ENCODE data around the gene EVC.

DNA sequence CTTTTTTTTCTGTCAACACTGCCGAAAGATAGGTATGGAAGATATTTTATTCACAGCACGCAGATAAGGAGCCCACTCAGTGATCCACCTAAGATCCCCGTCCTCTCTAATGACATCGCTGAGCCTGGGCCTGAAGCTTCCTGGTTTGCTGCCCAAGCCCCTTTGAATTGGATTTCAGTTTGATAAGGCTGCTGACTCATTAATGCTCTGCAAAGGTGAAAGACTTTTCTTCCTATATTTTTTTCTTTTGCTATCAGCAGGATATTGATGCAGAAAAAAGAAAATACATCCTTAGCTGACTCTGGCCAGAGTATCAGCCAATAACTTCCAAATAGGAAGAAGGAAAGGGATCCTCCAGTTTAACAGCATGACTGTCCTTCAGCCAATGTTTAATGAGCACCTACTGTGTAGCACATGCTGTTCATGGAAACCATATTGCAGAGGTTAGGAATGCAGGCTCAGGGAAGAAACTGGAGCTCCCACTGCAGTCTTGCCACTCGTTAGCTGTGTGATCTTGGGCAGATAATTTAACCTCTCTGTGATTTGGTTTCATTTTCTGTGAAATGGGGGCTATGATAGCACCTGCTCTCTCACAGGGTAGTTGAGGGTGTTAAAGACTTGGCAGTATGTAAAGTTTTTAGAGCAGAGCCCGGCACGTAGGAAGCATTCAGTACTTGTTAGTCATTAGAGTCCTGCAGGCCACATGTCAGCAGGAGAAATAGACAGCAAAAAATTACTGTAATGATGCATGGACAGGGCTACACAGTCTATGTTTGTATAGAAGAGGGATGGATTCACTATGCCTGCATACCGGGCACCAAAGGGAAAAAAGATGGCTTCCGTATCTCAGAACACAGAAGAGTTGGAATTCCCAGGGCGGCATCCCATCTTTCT lies 39.3 kb downstream of the EVC start:
- TF ChIP-seq SAP30 (IDR thresholded peaks at IDR 0.05; ENCODE audit: insufficient read depth, insufficient replicate concordance, low read length) (no peak), CEBPB (IDR thresholded peaks at IDR 0.05; ENCODE audit: low read depth, low read length) (no peak)
- TF ChIP-seq, protein P1, sequence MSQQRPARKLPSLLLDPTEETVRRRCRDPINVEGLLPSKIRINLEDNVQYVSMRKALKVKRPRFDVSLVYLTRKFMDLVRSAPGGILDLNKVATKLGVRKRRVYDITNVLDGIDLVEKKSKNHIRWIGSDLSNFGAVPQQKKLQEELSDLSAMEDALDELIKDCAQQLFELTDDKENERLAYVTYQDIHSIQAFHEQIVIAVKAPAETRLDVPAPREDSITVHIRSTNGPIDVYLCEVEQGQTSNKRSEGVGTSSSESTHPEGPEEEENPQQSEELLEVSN (IDR thresholded peaks at IDR 0.05) = no peak

All from H1 (cell line).